ENCODE measurements around the gene POLR2J3.
"Not testable (repeated sequence)": the region's sequence is repeated elsewhere in the genome, so short reads cannot be mapped to it uniquely, and the experiment has no call there.

POLR2J3 gene

DNA sequence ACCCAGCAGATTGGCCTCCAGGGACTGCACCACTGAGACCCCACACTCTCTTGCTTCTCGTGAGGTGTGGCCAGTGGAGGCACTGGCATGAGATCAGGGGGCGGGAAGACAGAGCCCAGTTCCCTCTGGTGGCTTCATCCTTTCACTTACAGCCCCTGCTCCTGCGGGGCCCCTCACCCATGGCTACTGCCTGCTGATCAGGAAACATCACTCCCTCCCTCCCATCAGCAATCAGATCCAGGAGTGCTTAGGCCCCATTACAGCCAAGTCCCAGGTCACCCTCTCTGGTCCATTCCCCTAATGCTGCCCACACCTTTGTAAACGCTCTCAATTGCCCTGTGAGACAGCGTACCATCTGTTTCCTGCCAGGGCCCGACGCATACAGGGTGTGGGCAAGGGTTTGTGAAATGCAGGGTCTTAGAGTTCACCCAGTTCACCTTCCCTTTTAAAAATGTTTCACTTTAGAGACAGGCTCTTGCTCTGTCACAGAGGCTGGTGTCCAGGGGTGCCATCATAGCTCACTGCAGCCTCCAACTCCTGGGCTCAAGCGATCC lies 37.2 kb downstream of the POLR2J3 start:
- H3K4me1 ChIP-seq (ENCODE audit: insufficient read depth, low read length); H3K4me3 ChIP-seq (ENCODE audit: low read length); H3K27me3 ChIP-seq (ENCODE audit: insufficient read depth, low read length); H3K9ac ChIP-seq (ENCODE audit: low read depth, low read length); H3K36me3 ChIP-seq (ENCODE audit: insufficient read depth, low read depth, low read length); H3K9me3 ChIP-seq (ENCODE audit: insufficient read depth, low read depth, low read length); H3K27ac ChIP-seq (ENCODE audit: low read length): not testable (repeated sequence)

DNA sequence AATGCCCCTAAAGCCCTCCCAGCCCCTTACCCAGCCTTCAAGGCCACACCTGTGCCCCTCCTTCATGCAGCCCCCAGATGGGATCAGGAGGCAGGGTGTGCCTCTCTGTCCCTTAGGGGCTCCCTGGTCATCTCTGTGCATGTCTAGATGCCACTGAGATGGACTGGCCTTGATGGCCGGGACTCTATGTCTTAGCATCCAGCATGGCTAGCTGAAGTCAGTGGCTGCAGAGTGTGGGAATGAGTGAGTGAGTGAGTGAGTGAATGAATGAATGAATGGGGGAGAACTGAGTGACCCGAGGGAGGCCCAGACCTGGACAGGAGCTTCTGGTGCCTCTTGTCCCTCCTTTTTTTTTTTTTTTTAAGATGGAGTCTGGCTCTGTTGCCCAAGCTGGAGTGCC lies 40.3 kb downstream of the POLR2J3 start:
- H3K9ac ChIP-seq (ENCODE audit: low read depth, low read length); H3K9me3 ChIP-seq (ENCODE audit: insufficient read depth, low read depth, low read length); H3K4me3 ChIP-seq (ENCODE audit: low read length); H3K4me1 ChIP-seq (ENCODE audit: insufficient read depth, low read length); H3K27ac ChIP-seq (ENCODE audit: low read length); H3K27me3 ChIP-seq (ENCODE audit: insufficient read depth, low read length); H3K36me3 ChIP-seq (ENCODE audit: insufficient read depth, low read depth, low read length): not testable (repeated sequence)

DNA sequence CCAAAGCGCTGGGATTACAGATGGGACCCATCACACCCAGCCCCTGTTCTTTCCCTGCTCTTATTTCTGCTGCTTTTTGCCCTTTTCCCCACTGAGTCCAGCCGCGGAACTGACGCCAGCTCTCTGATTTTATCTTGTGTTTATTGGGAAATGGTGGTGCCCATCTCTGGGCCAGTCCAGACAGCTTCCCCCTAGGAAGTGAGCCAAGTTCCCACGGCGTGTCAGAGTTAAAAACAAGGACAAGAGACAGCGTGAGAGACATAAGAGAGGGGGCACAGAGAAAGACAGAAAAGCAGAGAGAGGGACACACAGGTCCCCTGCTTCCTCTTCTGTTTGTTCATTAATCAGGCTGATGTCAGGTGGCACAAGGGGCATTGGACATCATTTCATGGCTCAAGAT lies 40.8 kb downstream of the POLR2J3 start:
- not testable (repeated sequence) for H3K9me3 ChIP-seq (ENCODE audit: insufficient read depth, low read depth, low read length); H3K4me3 ChIP-seq (ENCODE audit: low read length); H3K9ac ChIP-seq (ENCODE audit: low read depth, low read length); H3K27me3 ChIP-seq (ENCODE audit: insufficient read depth, low read length); H3K36me3 ChIP-seq (ENCODE audit: insufficient read depth, low read depth, low read length); H3K27ac ChIP-seq (ENCODE audit: low read length); H3K4me1 ChIP-seq (ENCODE audit: insufficient read depth, low read length)

DNA sequence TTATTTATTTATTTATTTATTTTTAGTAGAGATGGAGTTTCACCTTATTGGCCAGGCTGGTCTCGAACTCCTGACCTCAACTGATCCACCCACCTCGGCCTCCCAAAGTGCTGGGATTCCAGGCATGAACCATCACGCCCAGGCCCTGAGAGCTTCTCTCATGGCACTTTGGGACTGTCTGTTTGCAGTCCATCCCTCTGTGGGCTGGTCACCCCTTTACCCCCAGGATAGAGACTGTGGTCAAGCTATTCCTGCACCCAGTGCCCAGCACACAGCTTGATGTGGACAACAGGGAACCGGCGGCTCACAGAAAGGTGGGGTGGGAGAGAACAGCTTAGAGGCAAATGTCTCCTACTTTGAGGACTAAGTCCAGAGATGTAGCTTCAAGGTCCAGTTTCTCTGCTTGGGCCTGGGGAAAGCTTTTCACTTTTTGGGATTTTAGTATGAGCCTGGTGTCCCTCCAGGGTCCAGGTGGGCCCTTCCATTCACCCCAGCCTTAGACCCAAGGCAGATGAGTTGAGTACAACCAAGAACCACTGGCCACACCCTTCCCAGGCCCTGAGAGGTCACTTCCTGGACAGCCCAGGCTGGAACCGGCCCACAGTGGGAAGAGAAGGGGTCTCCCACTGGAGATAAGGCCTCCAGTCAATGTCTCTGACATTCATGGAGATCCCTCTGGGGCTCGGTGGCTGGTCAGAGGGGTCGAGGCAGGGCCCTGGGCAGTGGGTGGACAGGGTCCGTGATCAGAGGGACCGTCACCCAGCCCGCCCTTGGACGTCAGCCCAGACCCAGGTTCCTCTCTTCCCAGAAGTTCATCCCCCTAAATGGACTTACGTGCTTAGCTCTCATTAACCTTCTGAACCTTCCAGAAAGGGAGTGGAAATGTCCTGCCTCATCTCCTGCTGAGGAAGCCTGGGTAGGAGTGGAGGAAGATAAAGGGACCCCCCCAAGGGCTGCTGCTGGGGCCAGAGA lies 44.3 kb downstream of the POLR2J3 start:
- H3K36me3 ChIP-seq (ENCODE audit: insufficient read depth, low read depth, low read length); H3K4me3 ChIP-seq (ENCODE audit: low read length); H3K9me3 ChIP-seq (ENCODE audit: insufficient read depth, low read depth, low read length); H3K9ac ChIP-seq (ENCODE audit: low read depth, low read length); H3K4me1 ChIP-seq (ENCODE audit: insufficient read depth, low read length); H3K27ac ChIP-seq (ENCODE audit: low read length); H3K27me3 ChIP-seq (ENCODE audit: insufficient read depth, low read length): not testable (repeated sequence)

DNA sequence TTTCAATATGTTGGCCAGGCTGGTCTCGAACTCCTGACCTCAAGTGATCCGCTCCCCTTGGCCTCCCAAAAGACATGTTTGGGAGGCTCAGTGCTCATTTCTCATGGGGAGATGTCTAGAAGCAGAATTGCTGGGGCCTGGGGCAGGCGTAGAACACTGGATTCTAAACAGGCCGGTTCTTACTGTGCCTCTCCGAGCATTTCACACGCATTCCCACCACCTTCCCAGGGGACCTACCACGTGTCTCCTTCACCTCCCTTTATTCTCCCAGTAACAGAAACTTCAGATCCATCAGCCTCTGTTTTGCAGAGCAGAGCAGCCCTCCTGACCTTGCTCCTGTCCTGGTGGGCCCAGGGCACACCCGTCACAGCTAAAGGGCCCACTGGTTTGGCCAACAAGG lies 45.2 kb downstream of the POLR2J3 start:
- H3K9ac ChIP-seq (ENCODE audit: low read depth, low read length); H3K27ac ChIP-seq (ENCODE audit: low read length); H3K27me3 ChIP-seq (ENCODE audit: insufficient read depth, low read length); H3K36me3 ChIP-seq (ENCODE audit: insufficient read depth, low read depth, low read length); H3K9me3 ChIP-seq (ENCODE audit: insufficient read depth, low read depth, low read length); H3K4me1 ChIP-seq (ENCODE audit: insufficient read depth, low read length); H3K4me3 ChIP-seq (ENCODE audit: low read length): not testable (repeated sequence)

DNA sequence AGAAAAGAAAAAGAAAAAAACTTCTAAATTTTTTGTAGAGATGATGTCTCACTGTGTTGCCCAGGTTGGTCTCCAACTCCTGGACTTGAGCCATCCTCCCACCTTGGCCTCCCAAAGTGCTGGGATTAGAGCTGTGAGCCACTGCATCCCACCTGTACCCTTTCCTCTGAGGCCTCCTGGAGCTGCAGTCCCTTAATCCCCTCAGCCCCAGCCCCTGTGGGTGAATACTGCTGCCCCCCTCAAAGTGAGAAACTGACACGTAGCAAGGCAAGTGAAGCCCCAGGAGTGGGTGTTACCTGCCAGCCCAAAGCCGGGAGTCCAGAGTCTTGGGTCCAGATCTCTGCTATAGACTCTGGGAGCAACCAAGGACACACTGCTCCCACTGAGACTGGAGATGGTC lies 47.6 kb downstream of the POLR2J3 start:
- not testable (repeated sequence) for H3K9me3 ChIP-seq (ENCODE audit: insufficient read depth, low read depth, low read length); H3K27me3 ChIP-seq (ENCODE audit: insufficient read depth, low read length); H3K36me3 ChIP-seq (ENCODE audit: insufficient read depth, low read depth, low read length); H3K4me3 ChIP-seq (ENCODE audit: low read length); H3K9ac ChIP-seq (ENCODE audit: low read depth, low read length); H3K4me1 ChIP-seq (ENCODE audit: insufficient read depth, low read length); H3K27ac ChIP-seq (ENCODE audit: low read length)

DNA sequence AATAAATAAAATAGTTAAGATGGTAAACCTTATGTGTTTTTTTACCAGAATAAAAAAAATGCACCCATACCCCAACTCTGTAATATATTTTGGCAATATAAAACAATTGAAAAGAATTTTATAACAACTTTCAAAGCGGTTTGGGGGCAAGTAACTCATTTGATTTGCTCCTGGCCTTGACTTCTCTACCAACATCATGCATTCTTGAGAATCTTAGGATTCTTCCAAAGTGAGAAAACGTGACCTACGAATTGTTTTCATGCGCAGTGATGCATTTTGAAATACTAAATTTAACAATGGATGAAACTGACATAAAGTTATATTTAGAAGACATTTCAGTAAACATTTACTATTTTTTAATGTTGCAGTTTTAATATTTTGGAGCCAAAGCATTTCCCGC lies 51.6 kb downstream of the POLR2J3 start:
- not testable (repeated sequence) for H3K9ac ChIP-seq (ENCODE audit: low read depth, low read length); H3K4me1 ChIP-seq (ENCODE audit: insufficient read depth, low read length); H3K4me3 ChIP-seq (ENCODE audit: low read length); H3K9me3 ChIP-seq (ENCODE audit: insufficient read depth, low read depth, low read length); H3K27ac ChIP-seq (ENCODE audit: low read length); H3K27me3 ChIP-seq (ENCODE audit: insufficient read depth, low read length); H3K36me3 ChIP-seq (ENCODE audit: insufficient read depth, low read depth, low read length)

DNA sequence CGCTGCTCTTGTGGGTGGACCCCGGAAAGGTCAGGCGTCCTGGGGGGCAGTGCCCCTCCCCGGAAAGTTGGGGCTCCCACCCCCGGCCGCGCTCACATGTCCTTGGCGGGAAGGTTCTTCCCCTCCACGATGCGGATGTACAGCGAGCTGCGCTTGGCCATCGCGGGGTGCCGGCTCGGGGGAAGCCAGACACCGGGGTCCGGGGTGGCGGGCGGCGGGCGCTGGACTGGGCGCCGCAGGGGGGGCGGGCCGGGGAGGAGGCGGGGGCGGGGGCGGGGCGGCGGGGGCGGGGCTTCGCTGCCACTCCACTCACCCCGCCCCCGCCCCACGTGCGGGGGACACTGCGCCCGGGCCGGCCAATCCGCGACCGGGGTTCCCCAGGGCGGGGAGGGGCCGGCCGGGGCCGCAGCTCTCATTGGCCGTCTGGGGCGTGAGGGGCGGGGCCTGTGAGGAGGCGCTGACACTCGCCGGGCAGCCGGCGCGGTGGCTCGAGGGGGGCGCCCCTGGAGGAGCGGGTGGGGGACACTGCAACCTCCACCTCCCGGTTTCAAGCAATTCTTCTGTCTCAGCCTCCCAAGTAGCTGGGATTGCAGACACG lies 54.7 kb downstream of the POLR2J3 start, which contains the start of gene RASA4B:
TSS of gene RASA4B (minus strand) at position 228 of the 598 bp plus-strand sequence. CDS start at position 161, 67 bp downstream.
- H3K9me3 ChIP-seq (ENCODE audit: insufficient read depth, low read depth, low read length); H3K9ac ChIP-seq (ENCODE audit: low read depth, low read length); H3K4me3 ChIP-seq (ENCODE audit: low read length); H3K27me3 ChIP-seq (ENCODE audit: insufficient read depth, low read length); H3K4me1 ChIP-seq (ENCODE audit: insufficient read depth, low read length); H3K27ac ChIP-seq (ENCODE audit: low read length); H3K36me3 ChIP-seq (ENCODE audit: insufficient read depth, low read depth, low read length): not testable (repeated sequence)
